Mononuclear cell (primary cell): ENCODE measurements around the gene ARHGEF19. TPM values are rescaled to one million over a fixed set of nuclear protein-coding genes. Genes with fewer than 3 reads are reported as not detected.

ENCODE experiments used
- H3K27me3 ChIP-seq: 2 replicates; pipeline ENCODE4 v1.6.0; 2011; ENCODE audit warnings: low read length, control low read depth; ENCODE audit not compliant: insufficient read depth
- H3K4me1 ChIP-seq: 2 replicates; pipeline ENCODE4 v1.5.1; 2011; ENCODE audit warnings: mild to moderate bottlenecking, low read length, control low read depth; ENCODE audit not compliant: insufficient read depth
- H3K4me3 ChIP-seq: 2 replicates; pipeline ENCODE4 v1.5.1; 2011; ENCODE audit warnings: mild to moderate bottlenecking, low read length, moderate library complexity
- H3K9me3 ChIP-seq: 2 replicates; pipeline ENCODE4 v1.5.1; 2011; ENCODE audit warnings: low read depth, mild to moderate bottlenecking, control low read depth, low read length
- total RNA-seq: library from RNA; depleted of rRNA; stranded (reverse); fragments of >200 nt; gene quantifications from one replicate; pipeline ENCODE4 v1.2.3, GENCODE V29; 2012

The ARHGEF19 gene
- total RNA-seq, 1 donor: 1.9 TPM

DNA sequence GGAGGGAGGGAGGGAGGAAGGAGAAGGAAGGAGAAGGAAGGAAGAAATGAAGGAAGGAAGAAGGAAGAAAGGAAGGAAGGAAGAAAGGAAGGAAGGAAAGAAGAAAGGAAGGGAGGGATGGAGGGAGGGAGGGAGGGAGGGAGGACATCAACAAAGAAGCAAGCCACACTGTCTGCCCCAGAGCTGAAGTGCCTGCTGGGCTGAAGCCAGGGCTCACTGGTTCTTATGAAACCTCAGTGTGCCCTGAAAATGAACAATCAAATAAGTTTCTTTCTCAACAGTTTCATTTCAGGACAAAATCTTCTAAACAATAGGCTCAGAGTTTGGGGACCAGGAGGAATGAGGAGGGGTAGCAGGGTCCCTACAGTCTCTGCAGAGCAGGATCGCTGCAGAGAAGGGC lies 21.1 kb downstream of the ARHGEF19 start:
- no peaks in the 10 kb centered on the region for H3K27me3 ChIP-seq
- no peak overlapping the region for H3K4me3 ChIP-seq
- no peaks in the 10 kb centered on the region for H3K4me1 ChIP-seq
- H3K9me3 ChIP-seq: no peaks in the 10 kb centered on the region

DNA sequence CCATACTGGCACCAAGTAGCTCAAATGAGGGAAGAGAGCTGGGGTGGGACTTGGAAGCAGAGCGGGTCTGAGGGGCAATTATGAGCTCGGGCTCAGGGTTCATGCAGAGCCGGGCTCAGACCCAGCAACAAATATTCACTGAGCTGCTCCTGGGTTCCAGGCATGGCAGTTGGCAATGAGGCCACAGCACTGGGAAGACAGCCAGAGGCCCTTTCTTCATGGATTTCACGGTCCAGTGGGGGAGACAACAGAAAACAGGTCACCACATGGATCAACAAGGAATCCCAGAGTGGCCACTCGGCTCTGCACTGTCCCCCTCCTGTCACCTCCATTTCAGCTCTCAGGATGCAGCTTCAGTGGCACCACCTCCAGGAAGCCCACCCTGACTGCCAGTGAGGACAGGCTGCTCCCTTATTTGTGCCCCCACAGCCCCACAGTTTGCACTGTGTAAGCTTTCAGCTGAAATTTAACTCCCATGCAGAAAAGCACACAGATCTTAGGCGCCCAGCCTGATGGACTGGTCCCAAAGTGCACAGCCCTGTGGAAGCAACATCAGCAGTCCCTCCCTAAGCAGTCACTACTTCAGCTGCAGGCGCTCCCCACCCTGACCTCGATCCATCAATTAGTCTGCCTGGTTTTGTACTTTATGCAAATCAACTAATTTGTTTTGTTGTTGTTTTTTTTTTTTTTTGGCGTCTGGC lies 22.4 kb downstream of the ARHGEF19 start:
- H3K4me3 ChIP-seq: no peak overlapping the region
- no peaks in the 10 kb centered on the region for H3K4me1 ChIP-seq
- no peaks in the 10 kb centered on the region for H3K9me3 ChIP-seq
- no peaks in the 10 kb centered on the region for H3K27me3 ChIP-seq

DNA sequence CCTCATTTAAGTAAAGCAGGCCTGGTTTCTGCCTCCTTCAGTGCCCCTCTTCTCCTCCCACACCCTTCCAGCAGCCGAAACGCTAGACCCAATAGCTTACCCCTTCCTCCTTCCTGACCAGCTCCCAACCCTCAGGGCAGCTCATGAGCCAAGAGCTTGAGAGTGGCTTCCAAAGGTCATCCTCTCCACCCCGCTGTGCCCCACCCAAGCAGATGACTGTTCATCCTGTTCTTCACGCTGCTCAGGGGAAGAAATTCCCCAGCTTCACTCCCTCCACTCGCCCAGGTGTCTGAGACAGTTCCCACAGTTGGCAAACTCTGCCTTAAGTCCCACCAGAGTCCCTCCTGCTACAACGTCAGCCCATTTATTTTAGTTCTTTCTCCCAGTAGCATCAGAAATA lies 23.4 kb downstream of the ARHGEF19 start:
- Histone ChIP-seq H3K27me3 (no peaks in the 10 kb centered on the region), H3K4me3 (no peak overlapping the region), H3K9me3 (no peaks in the 10 kb centered on the region), H3K4me1 (no peaks in the 10 kb centered on the region)

DNA sequence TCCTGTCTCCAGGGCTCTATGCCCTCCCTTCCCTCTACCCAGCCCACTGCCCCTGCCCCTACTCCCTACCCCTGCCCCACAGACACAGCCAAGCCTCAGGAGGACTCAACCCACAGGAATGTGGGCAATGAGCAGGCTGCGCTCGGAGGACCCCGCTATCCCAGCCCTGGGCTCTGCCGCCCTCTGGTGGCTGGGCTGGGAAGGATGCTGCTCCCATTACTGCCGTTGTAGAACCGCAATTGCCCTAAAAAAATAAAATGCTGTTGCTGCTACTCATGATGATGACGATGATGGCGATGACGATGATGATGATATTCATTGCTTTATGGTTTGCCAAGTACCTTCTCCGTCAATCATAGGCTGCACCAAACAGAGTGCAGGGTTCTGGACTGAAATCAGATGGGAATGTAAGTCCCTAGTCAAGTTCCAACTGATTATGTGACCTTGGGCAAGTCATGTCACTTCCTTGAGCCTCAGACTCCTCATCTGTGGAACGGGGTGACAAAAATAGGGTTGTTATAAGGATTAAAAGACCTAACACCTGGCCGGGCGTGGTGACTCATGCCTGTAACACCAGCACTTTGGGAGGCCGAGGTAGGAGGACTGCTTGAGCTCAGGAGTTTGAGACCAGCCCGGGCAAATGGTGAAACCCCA lies 24.6 kb downstream of the ARHGEF19 start:
- Histone ChIP-seq H3K4me3 (no peak overlapping the region), H3K9me3 (no peaks in the 10 kb centered on the region), H3K27me3 (no peaks in the 10 kb centered on the region), H3K4me1 (no peaks in the 10 kb centered on the region)

DNA sequence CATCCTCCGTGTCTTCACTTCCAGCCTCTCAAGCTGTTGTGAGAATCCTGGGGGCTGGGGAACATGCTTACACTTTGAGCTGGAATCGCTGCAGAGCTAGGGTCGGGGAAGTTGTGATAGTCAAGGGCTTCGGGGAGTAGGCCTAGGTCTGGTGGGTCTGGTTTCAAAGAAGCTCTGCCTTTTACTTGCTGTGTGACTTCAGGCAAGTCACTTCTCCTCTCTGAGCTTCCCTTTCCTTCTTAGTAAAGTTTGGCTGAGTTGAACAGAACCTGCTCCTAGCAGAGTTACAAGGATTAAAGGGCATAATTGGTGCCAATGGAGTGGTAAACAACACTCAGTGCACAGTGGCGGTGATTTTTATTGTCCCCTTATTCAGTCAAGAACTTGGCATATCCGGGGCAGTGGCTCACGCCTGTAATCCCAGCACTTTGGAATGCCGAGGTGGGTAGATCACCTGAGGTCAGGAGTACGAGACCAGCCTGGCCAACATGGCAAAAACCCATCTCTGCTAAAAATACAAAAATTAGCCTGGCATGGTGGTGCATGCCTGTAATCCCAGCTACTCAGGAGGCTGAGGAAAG lies 25.7 kb downstream of the ARHGEF19 start:
- H3K4me3 ChIP-seq: no peak overlapping the region
- no peaks in the 10 kb centered on the region for H3K9me3 ChIP-seq
- no peaks in the 10 kb centered on the region for H3K27me3 ChIP-seq
- H3K4me1 ChIP-seq: no peaks in the 10 kb centered on the region

DNA sequence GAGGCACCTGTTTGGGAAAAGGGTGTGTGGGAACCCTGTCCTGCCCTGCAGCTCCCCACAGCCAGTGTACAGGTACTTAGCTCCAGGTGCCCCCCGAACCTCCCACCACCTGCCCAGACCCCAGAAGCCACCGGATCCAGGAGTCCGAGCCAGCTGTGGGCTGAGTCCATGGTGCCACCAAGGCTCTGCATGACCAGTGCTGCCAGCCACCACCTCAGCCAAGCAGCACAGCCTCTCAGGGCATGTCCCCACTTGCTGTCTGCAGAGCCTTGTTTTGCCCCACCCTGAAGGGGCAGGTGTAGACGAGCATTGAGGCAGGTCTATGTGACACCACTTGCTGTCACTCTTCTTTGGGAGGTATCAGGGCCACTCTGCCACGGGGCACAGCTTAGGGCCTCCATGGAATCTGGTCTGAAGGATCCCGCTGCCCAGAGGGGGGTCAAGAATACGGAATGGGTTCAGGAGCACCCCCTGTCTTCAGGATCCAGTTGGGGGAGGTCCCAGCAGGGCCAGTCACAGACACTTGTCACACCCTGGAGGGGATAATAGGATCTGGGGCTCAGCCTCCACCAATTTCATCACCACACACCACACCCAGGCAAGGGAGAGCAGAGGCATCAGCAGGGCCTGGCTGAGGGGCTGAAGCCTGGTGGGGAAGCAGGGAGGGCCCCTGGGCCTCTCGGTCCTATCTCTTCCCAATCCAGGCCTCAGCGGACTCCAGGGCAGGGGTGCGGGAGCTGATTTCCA lies 27.7 kb downstream of the ARHGEF19 start:
- Histone ChIP-seq H3K27me3 (no peaks in the 10 kb centered on the region), H3K4me1 (no peaks in the 10 kb centered on the region), H3K4me3 (no peak overlapping the region), H3K9me3 (no peaks in the 10 kb centered on the region)

DNA sequence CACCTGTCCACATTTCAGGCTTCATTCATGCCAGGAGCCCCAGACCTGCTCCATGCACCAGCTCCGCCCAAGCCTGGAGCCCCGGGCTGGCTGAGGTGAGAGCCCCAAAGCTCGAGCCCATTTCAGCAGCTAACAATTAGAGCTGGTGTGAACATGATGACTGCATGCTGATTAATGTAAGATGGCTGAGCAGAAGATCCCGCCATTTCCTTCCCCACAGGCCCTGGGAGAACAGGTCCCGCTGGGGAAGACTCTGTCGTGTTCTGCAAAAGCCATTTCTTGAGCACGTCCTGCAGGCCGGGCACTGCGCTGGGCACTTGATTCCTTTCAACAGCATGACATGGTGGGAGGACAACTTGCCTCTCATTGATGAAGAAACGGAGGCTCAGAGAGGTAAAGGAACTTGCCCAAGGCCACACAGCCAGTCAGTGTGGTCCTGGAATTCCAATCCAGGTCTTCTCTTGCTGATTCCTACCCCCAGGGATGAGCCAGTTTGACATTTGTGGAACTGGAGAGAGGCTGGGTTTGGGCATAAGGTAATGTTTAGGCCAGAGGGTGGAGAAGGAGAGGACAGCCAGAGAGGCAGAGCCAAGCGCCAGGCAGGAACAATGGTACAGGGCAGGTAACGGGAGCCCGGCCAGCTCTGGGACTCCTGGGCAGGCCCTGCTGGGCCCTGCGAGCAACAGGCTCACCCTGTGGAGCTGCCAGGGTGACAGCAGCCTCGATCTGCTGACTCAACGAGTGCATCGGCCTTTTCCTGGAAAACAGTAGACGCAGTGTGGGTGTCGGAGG lies 28.5 kb downstream of the ARHGEF19 start:
- Histone ChIP-seq H3K4me3 (no peak overlapping the region), H3K4me1 (no peaks in the 10 kb centered on the region), H3K9me3 (no peaks in the 10 kb centered on the region), H3K27me3 (no peaks in the 10 kb centered on the region)

DNA sequence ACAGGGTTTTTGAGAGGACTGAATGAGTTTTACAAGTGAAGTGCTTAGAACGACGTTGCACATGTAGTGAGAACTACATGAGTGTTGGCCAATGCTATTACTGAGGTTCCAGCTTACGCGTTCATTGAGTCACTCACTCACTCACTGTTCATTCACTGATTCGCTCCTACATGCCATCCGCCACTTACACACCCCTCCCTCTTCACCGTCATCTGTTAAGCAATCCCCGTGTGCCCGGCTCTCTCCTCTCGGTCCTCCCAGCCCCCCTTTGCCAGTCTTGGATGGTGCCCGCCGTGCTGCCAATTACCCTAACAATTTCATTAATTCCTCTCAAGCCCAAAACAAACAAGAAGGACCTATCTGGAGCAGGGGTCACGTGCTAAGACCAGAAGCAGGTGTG lies 29.3 kb downstream of the ARHGEF19 start:
- no peaks in the 10 kb centered on the region for H3K9me3 ChIP-seq
- H3K27me3 ChIP-seq: no peaks in the 10 kb centered on the region
- no peak overlapping the region for H3K4me3 ChIP-seq
- no peaks in the 10 kb centered on the region for H3K4me1 ChIP-seq

DNA sequence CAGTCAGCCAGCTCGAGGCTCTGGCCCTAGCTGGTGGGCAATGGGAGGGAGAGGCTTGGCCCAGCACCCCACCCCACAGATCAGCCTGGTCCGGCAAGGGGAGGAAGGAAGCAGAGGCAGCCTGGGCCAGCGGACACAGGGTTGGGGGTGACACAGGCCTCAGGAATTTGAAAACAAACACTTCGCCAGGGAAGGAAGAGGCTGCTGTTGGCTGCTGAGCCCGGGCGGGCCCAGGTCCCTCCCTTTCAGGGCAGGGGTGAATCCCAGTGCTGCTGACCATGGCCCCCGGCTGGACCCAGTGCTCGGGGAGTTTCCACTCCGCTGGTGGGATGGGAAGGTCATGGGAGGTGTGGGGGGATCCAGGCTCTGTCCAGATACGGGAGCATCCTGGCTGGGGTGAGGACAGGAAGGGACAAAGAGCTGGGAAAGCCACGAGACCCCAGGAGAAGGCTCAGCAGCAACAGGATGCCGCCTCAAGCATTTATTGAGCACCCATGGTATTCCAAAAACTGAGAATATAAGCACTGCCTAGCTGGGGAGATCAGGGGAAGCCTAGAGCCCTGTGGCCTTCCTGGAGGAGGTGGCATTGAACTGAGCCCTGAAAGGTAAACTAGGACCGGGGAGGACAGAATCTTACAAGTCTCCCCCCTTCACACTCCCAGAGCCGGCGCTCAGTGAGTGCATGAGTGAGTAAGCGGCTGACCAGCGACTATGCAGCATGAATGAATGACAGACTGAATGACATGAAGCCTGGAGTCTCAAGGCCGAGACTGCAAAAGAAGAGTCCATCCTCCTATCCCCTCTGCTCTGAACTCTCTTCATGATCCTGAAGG lies 30.3 kb downstream of the ARHGEF19 start:
- no peak overlapping the region for H3K4me3 ChIP-seq
- no peaks in the 10 kb centered on the region for H3K4me1 ChIP-seq
- no peaks in the 10 kb centered on the region for H3K9me3 ChIP-seq
- no peaks in the 10 kb centered on the region for H3K27me3 ChIP-seq

DNA sequence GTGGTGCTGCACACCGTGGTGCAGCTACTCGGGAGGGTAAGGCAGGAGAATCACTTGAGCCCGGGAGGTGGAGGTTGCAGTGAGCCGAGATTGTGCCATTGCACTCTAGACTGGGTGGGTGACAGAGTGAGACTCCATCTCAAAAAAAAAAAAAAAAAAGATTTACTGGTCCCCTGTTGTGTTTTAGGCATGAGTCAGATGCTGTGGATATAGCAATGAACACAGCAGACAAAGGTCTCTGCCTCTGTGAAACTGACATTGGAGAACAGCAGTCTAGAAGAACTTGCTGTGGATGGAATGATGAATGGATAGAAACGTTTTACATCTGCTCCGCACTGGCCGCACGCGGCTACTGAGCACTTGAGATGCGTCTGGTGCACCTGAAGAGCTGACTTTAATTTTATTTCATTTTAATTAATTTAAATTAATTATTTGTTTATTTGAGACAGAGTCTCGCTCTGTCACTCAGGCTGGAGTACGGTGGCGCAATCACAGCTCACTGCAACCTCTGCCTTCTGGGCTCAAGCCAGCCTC lies 32.1 kb downstream of the ARHGEF19 start:
- no peaks in the 10 kb centered on the region for H3K9me3 ChIP-seq
- H3K4me3 ChIP-seq: no peak overlapping the region
- no peaks in the 10 kb centered on the region for H3K27me3 ChIP-seq
- H3K4me1 ChIP-seq: no peaks in the 10 kb centered on the region

DNA sequence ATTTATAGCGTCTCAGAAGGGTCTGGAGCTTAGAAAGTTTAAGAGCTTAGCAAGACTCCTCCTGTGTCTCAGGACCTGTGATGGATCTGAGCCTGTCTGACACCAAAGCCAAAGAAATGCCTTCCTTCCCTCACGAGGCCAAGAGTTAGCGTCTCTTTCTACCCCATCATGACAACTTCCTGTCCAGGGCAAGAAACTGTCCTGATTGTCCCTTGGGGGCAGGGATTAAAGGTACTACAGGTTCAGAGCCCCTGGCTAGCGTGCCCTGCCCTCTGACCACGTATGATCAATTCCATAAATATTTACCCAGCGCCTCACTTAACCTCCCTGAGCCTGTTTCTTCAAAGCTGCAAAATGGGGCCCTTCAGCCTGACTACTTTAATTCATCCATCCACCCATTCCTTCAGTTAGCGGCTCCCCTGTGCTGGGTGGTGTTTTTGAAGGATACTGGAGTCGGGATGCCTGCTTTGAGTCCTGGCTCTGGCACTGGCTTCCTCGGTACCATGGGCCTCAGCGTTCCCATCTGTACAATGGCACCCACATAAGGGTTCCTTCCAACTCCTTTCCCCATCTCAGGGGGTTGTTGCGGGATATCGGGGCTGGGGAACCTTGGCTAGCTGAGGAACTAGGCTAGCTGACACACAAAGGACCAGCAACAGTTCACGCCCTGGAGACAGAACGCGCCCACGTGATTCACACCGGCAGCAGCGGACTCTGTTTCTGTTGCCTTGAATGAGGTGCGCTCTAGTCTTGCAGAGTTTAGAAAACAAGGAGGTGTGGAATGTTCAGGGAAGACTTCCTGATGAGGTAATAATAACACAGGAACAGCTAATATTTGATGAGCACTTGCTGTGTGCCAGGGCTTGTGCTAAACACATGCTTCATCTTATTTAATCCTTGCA lies 33.6 kb downstream of the ARHGEF19 start:
- no peak overlapping the region for H3K4me3 ChIP-seq
- H3K4me1 ChIP-seq: peaks cover 5% of the 10 kb centered on the region
- H3K9me3 ChIP-seq: no peaks in the 10 kb centered on the region
- no peaks in the 10 kb centered on the region for H3K27me3 ChIP-seq

DNA sequence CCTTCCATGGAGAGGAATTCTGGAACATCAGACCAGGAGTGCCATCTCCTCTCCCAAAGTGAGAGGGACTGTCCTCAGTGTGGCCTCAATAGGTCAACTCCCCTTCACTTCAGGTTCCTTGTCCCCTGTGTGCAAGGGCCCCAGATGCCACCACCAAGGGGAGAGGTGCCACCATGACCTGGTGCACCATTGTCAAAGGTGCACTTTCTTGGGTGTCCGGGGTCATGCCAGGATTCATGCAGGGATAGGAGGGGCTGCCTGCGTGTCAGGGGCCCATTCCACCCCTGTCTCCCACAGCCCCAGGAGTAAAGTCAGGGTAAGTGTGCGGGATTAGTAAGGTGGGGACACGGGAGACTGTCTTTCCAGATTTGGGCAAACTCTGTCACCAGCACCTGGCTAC lies 35.1 kb downstream of the ARHGEF19 start:
- Histone ChIP-seq H3K4me1 (peaks cover 13% of the 10 kb centered on the region), H3K9me3 (no peaks in the 10 kb centered on the region), H3K27me3 (no peaks in the 10 kb centered on the region), H3K4me3 (no peak overlapping the region)

DNA sequence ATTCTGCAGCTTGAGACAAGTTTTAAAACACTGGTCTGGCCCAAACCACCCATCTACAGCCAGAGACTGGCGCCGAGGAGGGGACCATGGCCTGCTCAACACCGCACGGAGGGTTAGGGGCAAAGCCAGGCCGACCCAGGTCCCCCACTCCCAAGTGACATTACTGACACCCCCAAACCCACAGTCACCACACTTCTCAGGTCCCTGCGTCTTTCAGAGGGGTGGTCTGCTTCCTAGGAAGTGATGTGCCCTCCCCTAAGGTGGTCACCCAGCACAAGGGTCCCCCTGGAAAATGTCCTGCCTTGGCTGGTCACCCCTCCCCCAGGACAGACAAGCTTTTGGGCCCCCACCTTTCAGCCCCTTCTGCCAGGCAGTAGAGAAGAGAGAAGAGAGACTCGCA lies 35.8 kb downstream of the ARHGEF19 start:
- H3K27me3 ChIP-seq: no peaks in the 10 kb centered on the region
- H3K4me3 ChIP-seq: no peak overlapping the region
- H3K9me3 ChIP-seq: no peaks in the 10 kb centered on the region
- H3K4me1 ChIP-seq: peaks cover 13% of the 10 kb centered on the region
